Endothelial cell of umbilical vein (primary cell): ENCODE results near the gene PIGH.

ENCODE experiments used
- GATA2 ChIP-seq: IDR thresholded peaks from 2 replicates; pipeline ENCODE4 v1.7.0; 2011; ENCODE audit warnings: low read depth, mild to moderate bottlenecking, moderate library complexity, mixed read lengths, low read length; ENCODE audit not compliant: insufficient read length, insufficient read depth
- TF ChIP-seq, protein P1 (sequence below), 2 donors: IDR thresholded peaks; 1 replicate in 1 of 2; 2 replicates in 1 of 2; pipeline ENCODE4 v1.5.1; 2011; ENCODE audit warnings: low read length in 2 of 2, mild to moderate bottlenecking in 2 of 2, moderate library complexity in 2 of 2, control low read depth in 1 of 2, inconsistent platforms in 1 of 2, low read depth in 1 of 2; ENCODE audit not compliant: insufficient read depth in 1 of 2; ENCODE audit errors: extremely low read depth in 1 of 2

DNA sequence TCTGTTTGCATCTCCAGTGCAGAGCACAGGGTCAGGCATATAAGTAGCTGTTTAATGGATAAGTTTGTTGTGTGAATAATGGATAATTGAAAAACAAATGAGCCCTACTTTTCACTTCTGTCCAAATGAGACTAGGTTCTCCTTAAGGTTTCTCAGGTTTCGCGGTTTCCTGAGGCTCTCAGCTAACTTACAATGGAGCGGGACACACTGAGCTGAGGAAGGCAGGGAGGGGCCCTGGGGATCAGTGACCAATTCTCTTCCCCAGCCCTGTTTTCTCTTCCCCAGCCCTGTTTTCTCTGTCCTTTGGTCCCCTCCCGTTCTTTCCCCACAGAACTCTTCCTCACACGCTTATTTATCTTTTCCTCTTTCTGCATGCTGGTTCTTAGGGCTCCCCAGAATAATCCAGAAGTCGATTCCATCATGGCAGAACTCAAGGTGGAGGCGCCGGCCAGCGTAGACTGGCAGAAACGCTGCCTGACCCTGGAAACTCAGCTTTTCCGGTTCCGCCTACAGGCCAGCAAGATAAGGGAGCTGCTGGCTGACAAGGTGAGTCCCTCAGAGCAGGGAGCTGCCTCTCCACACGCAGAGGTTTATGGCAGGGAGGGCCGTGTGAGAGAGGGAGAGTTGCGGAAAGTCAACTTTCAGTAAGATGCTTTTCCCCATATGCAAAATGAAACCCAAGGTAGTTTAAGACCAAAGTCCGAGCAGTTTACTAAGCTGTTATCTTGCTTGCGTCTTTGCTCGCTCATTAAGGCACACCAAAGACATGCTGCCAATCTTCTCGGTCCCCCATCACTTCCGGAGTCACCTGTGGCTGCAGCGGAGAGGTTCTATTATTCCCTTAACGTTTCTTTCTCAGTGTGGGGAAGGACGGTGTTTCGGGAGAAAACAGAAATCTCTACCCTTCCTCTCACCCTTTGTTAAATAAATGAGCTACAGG, 58.4 kb downstream of the PIGH start:
- TF ChIP-seq, protein P1, sequence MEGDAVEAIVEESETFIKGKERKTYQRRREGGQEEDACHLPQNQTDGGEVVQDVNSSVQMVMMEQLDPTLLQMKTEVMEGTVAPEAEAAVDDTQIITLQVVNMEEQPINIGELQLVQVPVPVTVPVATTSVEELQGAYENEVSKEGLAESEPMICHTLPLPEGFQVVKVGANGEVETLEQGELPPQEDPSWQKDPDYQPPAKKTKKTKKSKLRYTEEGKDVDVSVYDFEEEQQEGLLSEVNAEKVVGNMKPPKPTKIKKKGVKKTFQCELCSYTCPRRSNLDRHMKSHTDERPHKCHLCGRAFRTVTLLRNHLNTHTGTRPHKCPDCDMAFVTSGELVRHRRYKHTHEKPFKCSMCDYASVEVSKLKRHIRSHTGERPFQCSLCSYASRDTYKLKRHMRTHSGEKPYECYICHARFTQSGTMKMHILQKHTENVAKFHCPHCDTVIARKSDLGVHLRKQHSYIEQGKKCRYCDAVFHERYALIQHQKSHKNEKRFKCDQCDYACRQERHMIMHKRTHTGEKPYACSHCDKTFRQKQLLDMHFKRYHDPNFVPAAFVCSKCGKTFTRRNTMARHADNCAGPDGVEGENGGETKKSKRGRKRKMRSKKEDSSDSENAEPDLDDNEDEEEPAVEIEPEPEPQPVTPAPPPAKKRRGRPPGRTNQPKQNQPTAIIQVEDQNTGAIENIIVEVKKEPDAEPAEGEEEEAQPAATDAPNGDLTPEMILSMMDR (IDR thresholded peaks at IDR 0.05; ENCODE audit: extremely low read depth in 1 of 2, insufficient read depth in 1 of 2, low read depth in 1 of 2, low read length in 2 of 2) = no peak
- no peak for TF ChIP-seq GATA2
